ENCODE measurements around the gene PCDH8. TPM values are rescaled to one million over a fixed set of nuclear protein-coding genes. Genes with fewer than 3 reads are reported as not detected.
"Not testable (repeated sequence)": the region's sequence is repeated elsewhere in the genome, so short reads cannot be mapped to it uniquely, and the experiment has no call there.

Gene PCDH8
- total and polyA plus RNA-seq, 7 donors = 0.03 to 0.20 (median 0.06) TPM; not detected in 3

DNA sequence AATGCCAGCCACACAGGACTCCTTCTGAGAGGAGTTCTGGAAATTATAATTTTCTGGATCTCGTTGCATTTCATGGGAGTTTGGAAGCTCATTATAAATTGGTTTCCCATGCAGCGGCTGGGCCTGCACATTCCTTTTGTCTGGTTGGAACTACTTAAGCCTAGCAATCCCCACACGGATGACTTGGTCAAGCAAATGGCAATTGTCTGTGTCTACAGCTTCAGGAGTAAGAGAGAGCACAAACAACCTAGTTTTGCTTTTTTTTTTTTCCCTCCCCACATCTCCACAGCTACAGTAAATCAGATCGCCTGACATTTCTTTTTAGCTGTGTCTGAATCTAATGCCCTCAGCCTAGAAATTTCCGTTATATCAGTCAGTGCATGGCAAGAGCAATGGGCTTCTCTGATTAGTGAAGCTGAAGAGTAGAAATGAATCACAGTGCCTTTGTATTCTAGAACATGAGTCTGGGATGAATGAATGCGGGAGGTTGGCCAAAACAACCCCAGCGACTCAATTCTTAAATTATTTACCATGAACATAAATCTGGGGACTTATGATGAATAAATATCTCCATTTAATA is 15.1 kb downstream of the PCDH8 start:
- peaks cover 0 to 2% (median 0%) of the 10 kb centered on the region in 3 donors for H3K27me3 ChIP-seq (ENCODE audit: insufficient read depth in 3 of 3, low read length in 2 of 3)
- no peak overlapping the region for H3K4me3 ChIP-seq
- H3K27ac ChIP-seq = no peak overlapping the region
- WGBS, 3 donors = 32 to 41% (median 32%) methylated on average over 7 of the region's 7 CpGs
- intact Hi-C loops (cut with DNase I) = no loop called here
- no peaks in the 10 kb centered on the region for H3K36me3 ChIP-seq (ENCODE audit: insufficient read depth in 1 of 2, low read depth in 1 of 2)
- no peaks in the 10 kb centered on the region for H3K4me1 ChIP-seq
- no peak for DNase-seq
- TF ChIP-seq, protein P1, sequence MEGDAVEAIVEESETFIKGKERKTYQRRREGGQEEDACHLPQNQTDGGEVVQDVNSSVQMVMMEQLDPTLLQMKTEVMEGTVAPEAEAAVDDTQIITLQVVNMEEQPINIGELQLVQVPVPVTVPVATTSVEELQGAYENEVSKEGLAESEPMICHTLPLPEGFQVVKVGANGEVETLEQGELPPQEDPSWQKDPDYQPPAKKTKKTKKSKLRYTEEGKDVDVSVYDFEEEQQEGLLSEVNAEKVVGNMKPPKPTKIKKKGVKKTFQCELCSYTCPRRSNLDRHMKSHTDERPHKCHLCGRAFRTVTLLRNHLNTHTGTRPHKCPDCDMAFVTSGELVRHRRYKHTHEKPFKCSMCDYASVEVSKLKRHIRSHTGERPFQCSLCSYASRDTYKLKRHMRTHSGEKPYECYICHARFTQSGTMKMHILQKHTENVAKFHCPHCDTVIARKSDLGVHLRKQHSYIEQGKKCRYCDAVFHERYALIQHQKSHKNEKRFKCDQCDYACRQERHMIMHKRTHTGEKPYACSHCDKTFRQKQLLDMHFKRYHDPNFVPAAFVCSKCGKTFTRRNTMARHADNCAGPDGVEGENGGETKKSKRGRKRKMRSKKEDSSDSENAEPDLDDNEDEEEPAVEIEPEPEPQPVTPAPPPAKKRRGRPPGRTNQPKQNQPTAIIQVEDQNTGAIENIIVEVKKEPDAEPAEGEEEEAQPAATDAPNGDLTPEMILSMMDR (IDR thresholded peaks at IDR 0.05) = no peak
- ATAC-seq = no peak
- no peaks in the 10 kb centered on the region for H3K9me3 ChIP-seq

DNA sequence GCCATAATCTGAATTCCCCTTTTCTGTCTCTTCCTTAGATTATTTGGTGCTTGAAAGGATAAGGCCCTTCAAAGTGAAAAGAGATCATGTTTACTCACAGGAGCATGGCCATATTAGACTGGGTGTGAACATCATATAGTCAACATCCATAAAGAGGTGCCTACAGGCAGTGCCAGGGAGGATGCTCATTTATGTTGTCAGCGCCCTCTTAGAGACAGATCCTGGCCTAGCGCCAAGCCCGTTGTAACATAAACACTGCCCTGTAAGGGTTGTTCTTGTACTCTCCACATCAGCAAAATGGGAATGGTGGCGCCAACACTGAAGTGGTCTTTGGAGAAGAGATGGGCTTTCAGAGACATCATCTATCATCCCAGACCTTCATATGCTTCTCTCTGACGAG is 16.1 kb downstream of the PCDH8 start:
- H3K36me3 ChIP-seq (ENCODE audit: insufficient read depth in 1 of 2, low read depth in 1 of 2) = no peaks in the 10 kb centered on the region
- intact Hi-C loops (cut with DNase I) = no loop called here
- no peak overlapping the region for H3K27ac ChIP-seq
- H3K9me3 ChIP-seq = no peaks in the 10 kb centered on the region
- no peak for DNase-seq
- TF ChIP-seq, protein P1 (IDR thresholded peaks at IDR 0.05) = no peak
- H3K4me1 ChIP-seq = no peaks in the 10 kb centered on the region
- no peak overlapping the region for H3K4me3 ChIP-seq
- H3K27me3 ChIP-seq (ENCODE audit: insufficient read depth in 3 of 3, low read length in 2 of 3) = peaks cover 0 to 6% (median 2%) of the 10 kb centered on the region in 3 donors
- ATAC-seq = no peak
- 72 to 79% (median 76%) methylated on average over 5 of the region's 5 CpGs for WGBS, 3 donors

DNA sequence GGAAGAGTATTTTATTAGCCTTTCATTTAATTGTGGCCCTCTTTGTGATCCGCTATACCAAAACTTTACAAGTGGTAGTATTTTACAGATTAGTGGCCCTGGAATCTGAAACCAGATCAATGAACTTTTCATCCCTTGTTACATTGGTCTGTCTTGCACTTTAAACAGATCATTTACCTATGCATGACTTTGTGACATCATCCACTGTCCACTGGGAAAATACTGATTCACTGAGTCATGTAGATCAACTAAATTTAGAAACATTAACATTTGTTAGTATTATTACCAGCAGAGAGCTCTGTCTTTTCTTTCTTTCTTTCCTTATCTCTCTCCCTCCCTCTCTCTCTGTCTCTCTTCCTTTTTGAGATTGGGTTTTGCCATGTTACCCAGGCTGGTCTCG is 17.5 kb downstream of the PCDH8 start:
- TF ChIP-seq, protein P1 (IDR thresholded peaks at IDR 0.05) = no peak
- Histone ChIP-seq H3K27me3 (ENCODE audit: insufficient read depth in 3 of 3, low read length in 2 of 3) (peaks cover 2 to 6% (median 3%) of the 10 kb centered on the region in 3 donors), H3K36me3 (ENCODE audit: insufficient read depth in 1 of 2, low read depth in 1 of 2) (no peaks in the 10 kb centered on the region), H3K4me3 (no peak overlapping the region), H3K4me1 (no peaks in the 10 kb centered on the region), H3K9me3 (no peaks in the 10 kb centered on the region), H3K27ac (no peak overlapping the region)
- intact Hi-C loops (cut with DNase I) = no loop called here
- no peak for DNase-seq
- 82 to 95% (median 93%) methylated on average over 2 of the region's 2 CpGs for WGBS, 3 donors
- no peak for ATAC-seq

DNA sequence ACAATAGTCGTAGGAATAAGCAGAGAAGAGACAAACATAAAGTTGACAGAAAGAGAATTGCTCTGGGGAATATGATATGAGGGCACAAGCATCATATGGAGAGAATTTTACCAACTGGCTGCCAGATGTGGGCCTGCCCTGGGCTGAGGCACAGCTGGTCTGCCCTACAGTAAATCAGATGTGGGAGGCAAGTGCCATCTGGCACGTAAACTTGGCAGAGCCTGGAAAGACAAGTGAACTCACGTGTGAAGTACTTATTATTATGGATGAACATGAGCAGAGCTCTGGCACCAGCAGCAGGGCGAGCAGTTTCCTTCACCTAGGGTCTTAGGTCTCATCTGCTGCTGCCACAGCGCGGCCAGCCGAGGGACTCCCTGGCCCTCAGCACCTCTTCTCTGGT is 20.6 kb downstream of the PCDH8 start:
- H3K27me3 ChIP-seq (ENCODE audit: insufficient read depth in 3 of 3, low read length in 2 of 3) = peaks cover 0 to 6% (median 3%) of the 10 kb centered on the region in 3 donors
- no peaks in the 10 kb centered on the region for H3K9me3 ChIP-seq
- TF ChIP-seq, protein P1 (IDR thresholded peaks at IDR 0.05) = no peak
- H3K4me1 ChIP-seq = no peaks in the 10 kb centered on the region
- no peaks in the 10 kb centered on the region for H3K36me3 ChIP-seq (ENCODE audit: insufficient read depth in 1 of 2, low read depth in 1 of 2)
- DNase-seq = no peak
- H3K4me3 ChIP-seq = no peak overlapping the region
- no peak overlapping the region for H3K27ac ChIP-seq
- WGBS, 3 donors = 26 to 36% (median 35%) methylated on average over 7 of the region's 7 CpGs
- no peak for ATAC-seq
- intact Hi-C loops (cut with DNase I) = no loop called here

DNA sequence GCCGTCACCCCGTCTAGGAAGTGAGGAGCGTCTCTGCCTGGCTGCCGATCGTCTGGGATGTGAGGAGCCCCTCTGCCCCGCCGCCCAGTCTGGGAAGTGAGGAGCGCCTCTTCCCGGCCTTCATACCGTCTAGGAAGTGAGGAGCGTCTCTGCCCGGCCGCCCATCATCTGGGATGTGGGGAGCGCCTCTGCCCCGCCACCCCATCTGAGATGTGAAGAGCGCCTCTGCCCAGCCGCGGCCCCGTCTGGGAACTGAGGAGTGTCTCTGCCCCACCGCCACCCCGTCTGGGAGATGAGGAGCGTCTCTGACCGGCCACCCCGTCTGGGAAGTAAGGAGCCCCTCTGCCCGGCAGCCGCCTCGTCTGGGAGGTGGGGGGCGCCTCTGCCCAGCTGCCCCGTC is 30.6 kb downstream of the PCDH8 start:
- H3K36me3 ChIP-seq (ENCODE audit: insufficient read depth in 1 of 2, low read depth in 1 of 2); DNase-seq; intact Hi-C loops (cut with DNase I); H3K27ac ChIP-seq; H3K9me3 ChIP-seq; H3K4me3 ChIP-seq; H3K4me1 ChIP-seq; ATAC-seq; H3K27me3 ChIP-seq (ENCODE audit: insufficient read depth in 3 of 3, low read length in 2 of 3): not testable (repeated sequence)
- WGBS, 3 donors = 96 to 97% (median 96%) methylated on average over 19 to 29 of the region's 29 CpGs
